Ecto neural progenitor cell (in vitro differentiated cells): ENCODE data around the gene ZNF555.
"Not testable (repeated sequence)": the region's sequence is repeated elsewhere in the genome, so short reads cannot be mapped to it uniquely, and the experiment has no call there.

Source experiments
- DNase-seq: peaks from one replicate; pipeline ENCODE4 v3.0.0-alpha.2; 2018; ENCODE audit warnings: low spot score

Gene ZNF555

GRCh38 chr19:2869618-2870017 lies 28.3 kb downstream of the ZNF555 start:
- no peak for DNase-seq

- not testable (repeated sequence) for DNase-seq
These were observed 30.9 kb downstream of the ZNF555 start for GRCh38 chr19:2872175-2872574.

- DNase-seq, result no peak
These were observed 36.4 kb downstream of the ZNF555 start for GRCh38 chr19:2877398-2878331.

- no peak for DNase-seq
These were observed 42.6 kb downstream of the ZNF555 start for GRCh38 chr19:2883686-2884439.

- no peak for DNase-seq
These were observed 44.5 kb downstream of the ZNF555 start for GRCh38 chr19:2885736-2886135.

GRCh38 chr19:2887391-2887914 lies 46.2 kb downstream of the ZNF555 start:
- DNase-seq, result no peak

GRCh38 chr19:2888731-2889224 lies 47.5 kb downstream of the ZNF555 start:
- DNase-seq, result no peak

GRCh38 chr19:2890531-2890930 lies 49.3 kb downstream of the ZNF555 start:
- DNase-seq, result not testable (repeated sequence)

- DNase-seq, result no peak
These were observed 55.4 kb downstream of the ZNF555 start for GRCh38 chr19:2896694-2897093.

GRCh38 chr19:2900296-2901252 lies 59.3 kb downstream of the ZNF555 start, which contains the start of gene ZNF57:
TSS of gene ZNF57 (plus strand) at chr19:2900928. CDS start at chr19:2901046, 118 bp downstream.
- DNase-seq, result peak; percentile 99

- no peak for DNase-seq
These were observed 61.4 kb downstream of the ZNF555 start for GRCh38 chr19:2902590-2903218.

- not testable (repeated sequence) for DNase-seq
These were observed 62.1 kb downstream of the ZNF555 start for GRCh38 chr19:2903326-2903725.

- no peak for DNase-seq
These were observed 64.7 kb downstream of the ZNF555 start for GRCh38 chr19:2905918-2906519.

GRCh38 chr19:2906631-2907195 lies 65.4 kb downstream of the ZNF555 start:
- no peak for DNase-seq
